ENCODE results near the gene THAP8. TPM values are rescaled to one million over a fixed set of nuclear protein-coding genes. Genes with fewer than 3 reads are reported as not detected.

THAP8 gene
- total and polyA plus RNA-seq, 2 of the 13 experiments (the other 11 are each of a cell fraction or from before 2014, with no cell fraction given), result 1.7 to 3.7 TPM

- TF ChIP-seq KIAA2018 (CRISPR knock-in tag; IDR thresholded peaks at IDR 0.05; ENCODE audit: borderline replicate concordance) (no peak), BATF2 (CRISPR knock-in tag; IDR thresholded peaks at IDR 0.05) (no peak), EP300 (IDR thresholded peaks at IDR 0.05; ENCODE audit: low read depth in 2 of 2, low read length in 2 of 2) (peak in 1 of 2 experiments; percentile 34; a peak in 1 of 4 replicates), EP300 (CRISPR knock-in tag; IDR thresholded peaks at IDR 0.05; ENCODE audit: borderline replicate concordance) (peak; percentile 40; the same call in 1 of the 2 replicates), LBX2 (CRISPR knock-in tag; IDR thresholded peaks at IDR 0.05; ENCODE audit: borderline replicate concordance) (no peak), TSC22D2 (CRISPR knock-in tag; IDR thresholded peaks at IDR 0.05; ENCODE audit: borderline replicate concordance) (no peak), RARA (CRISPR knock-in tag; IDR thresholded peaks at IDR 0.05) (0 out of 2 replicates have a peak, but pooled peaks have one; percentile 7), CAMTA2 (CRISPR knock-in tag; IDR thresholded peaks at IDR 0.05; ENCODE audit: borderline replicate concordance) (no peak), ZNF549 (CRISPR knock-in tag; IDR thresholded peaks at IDR 0.05) (no peak), USF2 (IDR thresholded peaks at IDR 0.05; ENCODE audit: low read depth, low read length) (no peak), USF2 (CRISPR knock-in tag; IDR thresholded peaks at IDR 0.05; ENCODE audit: borderline replicate concordance) (no peak), NR3C1 (CRISPR knock-in tag; IDR thresholded peaks at IDR 0.05) (no peak), PPARG (CRISPR knock-in tag; conservative IDR thresholded peaks at IDR 0.05) (no peak), ZNF235 (CRISPR knock-in tag; IDR thresholded peaks at IDR 0.05; ENCODE audit: borderline replicate concordance) (no peak), FOXA3 (CRISPR knock-in tag; IDR thresholded peaks at IDR 0.05) (0 out of 2 replicates have a peak, but pooled peaks have one; percentile 12), ZNF710 (CRISPR knock-in tag; IDR thresholded peaks at IDR 0.05; ENCODE audit: borderline replicate concordance) (peak; percentile 58; the same call in 1 of the 2 replicates)
These were observed 12.3 kb downstream of the THAP8 start (continued) for GRCh38 chr19:36041831-36042230.
